Measurements from ENCODE around the gene CAPZB.

DNA sequence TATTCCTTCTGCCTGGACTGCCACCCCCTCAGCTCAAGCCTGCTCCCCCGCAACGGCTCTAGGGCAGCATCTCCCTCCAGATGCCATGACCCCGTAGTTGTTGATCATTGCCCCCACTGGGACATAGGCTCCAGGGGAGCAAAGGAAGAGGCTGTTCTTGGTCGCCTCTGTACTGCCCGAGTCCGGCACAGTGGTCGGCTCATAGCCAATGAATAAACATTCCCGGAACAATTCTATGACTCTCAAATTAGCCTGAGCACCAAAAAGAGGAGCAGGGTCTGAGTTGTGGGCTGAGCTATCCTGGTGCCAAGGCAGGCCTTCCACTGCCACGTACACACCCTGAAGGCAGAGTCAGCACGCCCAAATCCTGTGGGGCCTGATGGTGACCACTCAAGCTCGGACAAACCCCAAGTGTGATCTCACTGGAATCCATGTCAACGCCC lies 33.1 kb downstream of the CAPZB start:
- TF ChIP-seq, protein P1, sequence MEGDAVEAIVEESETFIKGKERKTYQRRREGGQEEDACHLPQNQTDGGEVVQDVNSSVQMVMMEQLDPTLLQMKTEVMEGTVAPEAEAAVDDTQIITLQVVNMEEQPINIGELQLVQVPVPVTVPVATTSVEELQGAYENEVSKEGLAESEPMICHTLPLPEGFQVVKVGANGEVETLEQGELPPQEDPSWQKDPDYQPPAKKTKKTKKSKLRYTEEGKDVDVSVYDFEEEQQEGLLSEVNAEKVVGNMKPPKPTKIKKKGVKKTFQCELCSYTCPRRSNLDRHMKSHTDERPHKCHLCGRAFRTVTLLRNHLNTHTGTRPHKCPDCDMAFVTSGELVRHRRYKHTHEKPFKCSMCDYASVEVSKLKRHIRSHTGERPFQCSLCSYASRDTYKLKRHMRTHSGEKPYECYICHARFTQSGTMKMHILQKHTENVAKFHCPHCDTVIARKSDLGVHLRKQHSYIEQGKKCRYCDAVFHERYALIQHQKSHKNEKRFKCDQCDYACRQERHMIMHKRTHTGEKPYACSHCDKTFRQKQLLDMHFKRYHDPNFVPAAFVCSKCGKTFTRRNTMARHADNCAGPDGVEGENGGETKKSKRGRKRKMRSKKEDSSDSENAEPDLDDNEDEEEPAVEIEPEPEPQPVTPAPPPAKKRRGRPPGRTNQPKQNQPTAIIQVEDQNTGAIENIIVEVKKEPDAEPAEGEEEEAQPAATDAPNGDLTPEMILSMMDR (IDR thresholded peaks at IDR 0.05; ENCODE audit: low read length): no peak
- TF ChIP-seq EZH2 (IDR thresholded peaks at IDR 0.05; ENCODE audit: borderline replicate concordance, low read length): no peak

Measured in OCI-LY1 (cell line).